Measurements from ENCODE around the gene UBD. TPM values are rescaled to one million over a fixed set of nuclear protein-coding genes. Genes with fewer than 3 reads are reported as not detected.

Gene UBD
- polyA plus RNA-seq, 2 of the 4 experiments (the other 2 are of a cell fraction), result 0.19 to 0.41 TPM

DNA sequence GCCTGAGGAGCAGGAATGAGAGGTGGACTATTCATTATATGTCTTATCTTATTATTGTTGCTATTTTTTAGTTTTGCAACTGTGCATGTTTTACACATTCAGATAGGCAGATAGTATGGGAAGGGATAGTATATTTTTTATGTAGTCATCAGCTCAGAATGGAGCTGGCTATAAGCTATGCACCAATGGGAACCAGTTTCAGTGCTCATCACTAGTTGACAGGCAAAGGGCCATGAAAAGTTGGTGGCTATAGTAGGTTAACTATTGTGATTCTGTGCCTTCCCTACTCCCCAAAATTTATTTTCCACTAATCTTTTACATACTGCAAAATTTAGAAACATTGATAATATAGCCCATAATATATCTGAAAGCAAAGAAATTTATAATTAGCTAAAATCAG is 5.3 kb upstream of the UBD start:
- ChIA-PET POLR2A (interaction anchor here (0.7 kb wide), 1 partner anchor 66 kb away, joined by 3 read pairs; no protein-coding TSS in a partner anchor), CTCF (no interaction called here)
- Histone ChIP-seq H3K4me2 (no peak overlapping the region), H3K4me3 (no peak overlapping the region), H3K9me3 (no peaks in the 10 kb centered on the region), H3K27ac (no peak overlapping the region), H3K4me1 (no peaks in the 10 kb centered on the region)
- ATAC-seq (no peak), DNase-seq (ENCODE audit: low read depth in 1 of 2, low spot score in 1 of 2) (no peak), FAIRE-seq (no peak)
- TF ChIP-seq HDAC2 (IDR thresholded peaks at IDR 0.05) (no peak), RFX5 (IDR thresholded peaks at IDR 0.05) (peak; percentile 87)

DNA sequence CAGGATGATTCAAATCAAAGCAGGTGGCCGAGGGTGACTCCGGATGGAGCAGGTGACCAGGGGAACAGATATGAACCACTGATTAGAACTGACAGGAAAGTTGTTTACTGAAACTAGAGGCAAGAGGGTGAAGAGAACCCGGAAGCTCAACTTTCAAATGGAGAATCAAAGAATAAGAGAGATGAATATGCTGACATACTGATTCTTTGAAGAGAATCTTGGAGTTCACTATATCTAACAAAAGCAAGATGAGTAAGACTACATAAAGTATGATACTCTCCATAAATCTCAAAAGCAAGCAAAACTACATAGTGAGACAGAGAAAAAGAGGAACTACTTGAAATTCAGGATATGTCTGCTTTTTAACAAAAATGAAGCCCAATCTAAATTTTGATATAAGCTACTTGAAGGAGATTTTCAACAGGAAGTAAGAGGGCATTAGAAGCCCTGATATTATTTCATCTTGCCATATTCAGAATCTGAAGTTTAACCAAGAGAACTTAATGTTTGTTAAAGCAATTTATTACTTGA is 4.0 kb upstream of the UBD start:
- ChIA-PET CTCF (no interaction called here), POLR2A (no interaction called here)
- FAIRE-seq, result no peak
- ATAC-seq, result no peak
- no peak overlapping the region for H3K27ac ChIP-seq
- 22% methylated on average over 3 of the region's 3 CpGs for WGBS (ENCODE audit: missing lambda C conversion rate)
- H3K9me3 ChIP-seq, result no peaks in the 10 kb centered on the region
- DNase-seq (ENCODE audit: low read depth in 1 of 2, low spot score in 1 of 2), result no peak
- no peak overlapping the region for H3K4me3 ChIP-seq
- H3K4me2 ChIP-seq, result no peak overlapping the region
- no peaks in the 10 kb centered on the region for H3K4me1 ChIP-seq
- TF ChIP-seq MYC (IDR thresholded peaks at IDR 0.05; ENCODE audit: borderline replicate concordance, low read length) (no peak), BHLHE40 (IDR thresholded peaks at IDR 0.05; ENCODE audit: low read depth, low read length) (no peak), ESRRA (IDR thresholded peaks at IDR 0.05; ENCODE audit: borderline replicate concordance, low read length) (no peak), TFCP2L1 (CRISPR knock-in tag; IDR thresholded peaks at IDR 0.05) (no peak), CBX2 (IDR thresholded peaks at IDR 0.05; ENCODE audit: borderline replicate concordance, low read depth) (no peak), CHD4 (IDR thresholded peaks at IDR 0.05; ENCODE audit: borderline replicate concordance) (no peak), FOXS1 (CRISPR knock-in tag; IDR thresholded peaks at IDR 0.05) (no peak), SMC3 (IDR thresholded peaks at IDR 0.05) (no peak), NPAS2 (CRISPR knock-in tag; IDR thresholded peaks at IDR 0.05; ENCODE audit: borderline replicate concordance) (no peak), HOXB13 (CRISPR knock-in tag; IDR thresholded peaks at IDR 0.05; ENCODE audit: low read depth) (no peak), CBX8 (IDR thresholded peaks at IDR 0.05) (no peak)
- TF ChIP-seq, protein P1, sequence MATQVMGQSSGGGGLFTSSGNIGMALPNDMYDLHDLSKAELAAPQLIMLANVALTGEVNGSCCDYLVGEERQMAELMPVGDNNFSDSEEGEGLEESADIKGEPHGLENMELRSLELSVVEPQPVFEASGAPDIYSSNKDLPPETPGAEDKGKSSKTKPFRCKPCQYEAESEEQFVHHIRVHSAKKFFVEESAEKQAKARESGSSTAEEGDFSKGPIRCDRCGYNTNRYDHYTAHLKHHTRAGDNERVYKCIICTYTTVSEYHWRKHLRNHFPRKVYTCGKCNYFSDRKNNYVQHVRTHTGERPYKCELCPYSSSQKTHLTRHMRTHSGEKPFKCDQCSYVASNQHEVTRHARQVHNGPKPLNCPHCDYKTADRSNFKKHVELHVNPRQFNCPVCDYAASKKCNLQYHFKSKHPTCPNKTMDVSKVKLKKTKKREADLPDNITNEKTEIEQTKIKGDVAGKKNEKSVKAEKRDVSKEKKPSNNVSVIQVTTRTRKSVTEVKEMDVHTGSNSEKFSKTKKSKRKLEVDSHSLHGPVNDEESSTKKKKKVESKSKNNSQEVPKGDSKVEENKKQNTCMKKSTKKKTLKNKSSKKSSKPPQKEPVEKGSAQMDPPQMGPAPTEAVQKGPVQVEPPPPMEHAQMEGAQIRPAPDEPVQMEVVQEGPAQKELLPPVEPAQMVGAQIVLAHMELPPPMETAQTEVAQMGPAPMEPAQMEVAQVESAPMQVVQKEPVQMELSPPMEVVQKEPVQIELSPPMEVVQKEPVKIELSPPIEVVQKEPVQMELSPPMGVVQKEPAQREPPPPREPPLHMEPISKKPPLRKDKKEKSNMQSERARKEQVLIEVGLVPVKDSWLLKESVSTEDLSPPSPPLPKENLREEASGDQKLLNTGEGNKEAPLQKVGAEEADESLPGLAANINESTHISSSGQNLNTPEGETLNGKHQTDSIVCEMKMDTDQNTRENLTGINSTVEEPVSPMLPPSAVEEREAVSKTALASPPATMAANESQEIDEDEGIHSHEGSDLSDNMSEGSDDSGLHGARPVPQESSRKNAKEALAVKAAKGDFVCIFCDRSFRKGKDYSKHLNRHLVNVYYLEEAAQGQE (IDR thresholded peaks at IDR 0.05), result no peak
- TF ChIP-seq, protein P2, sequence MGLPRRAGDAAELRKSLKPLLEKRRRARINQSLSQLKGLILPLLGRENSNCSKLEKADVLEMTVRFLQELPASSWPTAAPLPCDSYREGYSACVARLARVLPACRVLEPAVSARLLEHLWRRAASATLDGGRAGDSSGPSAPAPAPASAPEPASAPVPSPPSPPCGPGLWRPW (IDR thresholded peaks at IDR 0.05), result no peak
- TF ChIP-seq, protein P3, sequence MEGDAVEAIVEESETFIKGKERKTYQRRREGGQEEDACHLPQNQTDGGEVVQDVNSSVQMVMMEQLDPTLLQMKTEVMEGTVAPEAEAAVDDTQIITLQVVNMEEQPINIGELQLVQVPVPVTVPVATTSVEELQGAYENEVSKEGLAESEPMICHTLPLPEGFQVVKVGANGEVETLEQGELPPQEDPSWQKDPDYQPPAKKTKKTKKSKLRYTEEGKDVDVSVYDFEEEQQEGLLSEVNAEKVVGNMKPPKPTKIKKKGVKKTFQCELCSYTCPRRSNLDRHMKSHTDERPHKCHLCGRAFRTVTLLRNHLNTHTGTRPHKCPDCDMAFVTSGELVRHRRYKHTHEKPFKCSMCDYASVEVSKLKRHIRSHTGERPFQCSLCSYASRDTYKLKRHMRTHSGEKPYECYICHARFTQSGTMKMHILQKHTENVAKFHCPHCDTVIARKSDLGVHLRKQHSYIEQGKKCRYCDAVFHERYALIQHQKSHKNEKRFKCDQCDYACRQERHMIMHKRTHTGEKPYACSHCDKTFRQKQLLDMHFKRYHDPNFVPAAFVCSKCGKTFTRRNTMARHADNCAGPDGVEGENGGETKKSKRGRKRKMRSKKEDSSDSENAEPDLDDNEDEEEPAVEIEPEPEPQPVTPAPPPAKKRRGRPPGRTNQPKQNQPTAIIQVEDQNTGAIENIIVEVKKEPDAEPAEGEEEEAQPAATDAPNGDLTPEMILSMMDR (IDR thresholded peaks at IDR 0.05), result no peak
- TF ChIP-seq, protein P4, sequence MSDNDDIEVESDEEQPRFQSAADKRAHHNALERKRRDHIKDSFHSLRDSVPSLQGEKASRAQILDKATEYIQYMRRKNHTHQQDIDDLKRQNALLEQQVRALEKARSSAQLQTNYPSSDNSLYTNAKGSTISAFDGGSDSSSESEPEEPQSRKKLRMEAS (IDR thresholded peaks at IDR 0.05), result no peak

DNA sequence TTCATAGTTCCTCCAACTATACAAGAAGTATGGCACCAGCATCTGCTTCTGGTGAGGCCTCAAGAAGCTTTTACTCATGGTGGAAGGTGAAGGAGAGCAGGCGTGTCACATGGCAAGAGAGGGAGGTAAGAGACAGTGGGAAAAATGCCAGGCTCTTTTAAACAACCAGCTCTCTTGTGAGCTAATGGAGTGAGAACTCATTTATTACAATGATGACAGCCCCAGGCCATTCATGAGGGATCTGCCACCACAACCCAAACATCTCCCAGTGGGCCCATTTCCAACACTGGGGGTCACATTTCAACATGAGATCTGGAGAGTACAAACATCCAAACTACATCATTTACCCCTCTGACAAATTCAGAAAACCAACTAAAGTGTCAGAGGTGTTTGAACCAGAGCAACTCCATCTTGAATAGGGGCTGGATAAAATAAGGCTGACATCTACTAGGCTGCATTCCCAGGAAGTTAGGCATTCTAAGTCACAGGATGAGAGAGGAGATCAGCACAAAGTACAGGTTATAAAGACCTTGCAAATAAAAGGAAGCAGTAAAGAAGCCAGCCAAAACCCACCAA is 2.2 kb upstream of the UBD start:
- Histone ChIP-seq H3K4me2 (no peak overlapping the region), H3K4me1 (no peaks in the 10 kb centered on the region), H3K4me3 (no peak overlapping the region), H3K9me3 (no peaks in the 10 kb centered on the region), H3K27ac (no peak overlapping the region)
- POLR2A ChIA-PET, result no interaction called here
- 65% methylated on average over 1 of the region's 1 CpG for WGBS (ENCODE audit: missing lambda C conversion rate)
- TF ChIP-seq MYC (IDR thresholded peaks at IDR 0.05; ENCODE audit: borderline replicate concordance, low read length) (no peak), CEBPB (IDR thresholded peaks at IDR 0.05) (no peak), EHF (CRISPR knock-in tag; IDR thresholded peaks at IDR 0.05) (no peak), FOSB (CRISPR knock-in tag; IDR thresholded peaks at IDR 0.05) (no peak), TP53 (CRISPR knock-in tag; IDR thresholded peaks at IDR 0.05) (no peak), KDM5A (IDR thresholded peaks at IDR 0.05) (no peak), RFX5 (IDR thresholded peaks at IDR 0.05) (no peak), RCOR1 (IDR thresholded peaks at IDR 0.05; ENCODE audit: low read depth, low read length) (no peak)
- TF ChIP-seq, protein P5, sequence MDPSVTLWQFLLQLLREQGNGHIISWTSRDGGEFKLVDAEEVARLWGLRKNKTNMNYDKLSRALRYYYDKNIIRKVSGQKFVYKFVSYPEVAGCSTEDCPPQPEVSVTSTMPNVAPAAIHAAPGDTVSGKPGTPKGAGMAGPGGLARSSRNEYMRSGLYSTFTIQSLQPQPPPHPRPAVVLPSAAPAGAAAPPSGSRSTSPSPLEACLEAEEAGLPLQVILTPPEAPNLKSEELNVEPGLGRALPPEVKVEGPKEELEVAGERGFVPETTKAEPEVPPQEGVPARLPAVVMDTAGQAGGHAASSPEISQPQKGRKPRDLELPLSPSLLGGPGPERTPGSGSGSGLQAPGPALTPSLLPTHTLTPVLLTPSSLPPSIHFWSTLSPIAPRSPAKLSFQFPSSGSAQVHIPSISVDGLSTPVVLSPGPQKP (IDR thresholded peaks at IDR 0.05; ENCODE audit: low read depth, low read length), result no peak
- TF ChIP-seq, protein P4 (IDR thresholded peaks at IDR 0.05), result no peak
- FAIRE-seq (no peak), ATAC-seq (no peak), DNase-seq (ENCODE audit: low read depth in 1 of 2, low spot score in 1 of 2) (no peak)
- CTCF ChIA-PET, result no interaction called here

Measured in A549 (cell line).